ENCODE data around the gene CNOT3.

The CNOT3 gene

GRCh38 chr19:54104998-54105715 is 32.4 kb upstream of the CNOT3 start:
- H3K36me3 ChIP-seq (ENCODE audit: control insufficient read depth, insufficient read depth, low read length), result peaks cover 24% of the 10 kb centered on the region

DNA sequence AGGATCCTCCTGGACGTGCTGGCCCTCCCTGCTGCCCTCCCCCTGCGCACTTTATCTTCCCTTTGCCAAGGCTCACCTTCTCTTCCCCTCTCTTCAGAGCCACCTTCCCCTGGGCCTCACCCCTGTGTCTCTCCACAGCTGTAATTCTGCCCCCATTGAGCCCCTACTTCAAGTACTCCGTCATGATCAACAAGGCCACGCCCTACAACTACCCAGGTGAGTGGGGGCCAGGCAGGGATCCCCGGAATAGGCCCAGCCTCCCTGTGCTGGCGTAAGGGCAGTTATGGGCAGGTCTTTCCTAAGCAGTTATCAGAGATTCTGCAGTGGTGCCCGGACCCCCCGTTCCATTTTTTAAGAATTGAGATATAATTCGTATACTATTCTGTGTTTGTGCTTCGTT is 31.8 kb upstream of the CNOT3 start:
- Histone ChIP-seq H3K9me3 (ENCODE audit: control insufficient read depth, insufficient read depth, low read length) (no peaks in the 10 kb centered on the region), H3K36me3 (ENCODE audit: control insufficient read depth, insufficient read depth, low read length) (peaks cover 28% of the 10 kb centered on the region), H3K4me1 (ENCODE audit: control insufficient read depth, insufficient read depth, low read length) (no peaks in the 10 kb centered on the region), H3K27ac (ENCODE audit: low read length) (no peak overlapping the region), H3K27me3 (ENCODE audit: control insufficient read depth, insufficient read depth, low read length) (no peaks in the 10 kb centered on the region), H3K4me3 (ENCODE audit: low read length) (no peak overlapping the region)
- WGBS (ENCODE audit: insufficient coverage, insufficient read length), result no CpG with 5 or more reads among the region's 10 CpGs
- no peak for DNase-seq (ENCODE audit: low read depth, low spot score)

More at GRCh38 chr19:54104998-54105715, 32.4 kb upstream of the CNOT3 start:
- Histone ChIP-seq H3K27me3 (ENCODE audit: control insufficient read depth, insufficient read depth, low read length) (no peaks in the 10 kb centered on the region), H3K4me3 (ENCODE audit: low read length) (no peak overlapping the region), H3K27ac (ENCODE audit: low read length) (no peak overlapping the region), H3K4me1 (ENCODE audit: control insufficient read depth, insufficient read depth, low read length) (no peaks in the 10 kb centered on the region), H3K9me3 (ENCODE audit: control insufficient read depth, insufficient read depth, low read length) (no peaks in the 10 kb centered on the region)
- no CpG with 5 or more reads among the region's 11 CpGs for WGBS (ENCODE audit: insufficient coverage, insufficient read length)
- DNase-seq (ENCODE audit: low read depth, low spot score), result no peak

DNA sequence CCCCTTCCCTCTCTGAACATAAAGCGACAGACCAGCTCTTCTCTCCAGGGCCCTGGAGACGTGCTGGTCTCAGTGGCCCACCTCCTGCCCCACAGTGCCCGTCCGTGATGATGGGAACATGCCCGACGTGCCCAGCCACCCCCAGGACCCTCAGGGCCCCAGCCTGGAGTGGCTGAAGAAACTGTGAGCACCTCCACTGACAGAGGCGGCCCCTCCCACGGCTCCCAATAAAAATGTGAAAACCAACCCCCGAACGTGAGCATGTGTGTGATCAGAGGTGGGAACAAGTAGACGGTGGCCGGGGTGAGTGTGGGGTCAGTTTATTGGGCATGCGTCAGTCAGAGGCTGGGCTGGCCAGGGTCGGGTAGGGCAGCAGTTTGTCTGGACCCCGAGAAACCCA is 30.8 kb upstream of the CNOT3 start:
- DNase-seq (ENCODE audit: low read depth, low spot score), result no peak
- no peaks in the 10 kb centered on the region for H3K27me3 ChIP-seq (ENCODE audit: control insufficient read depth, insufficient read depth, low read length)
- no peak overlapping the region for H3K4me3 ChIP-seq (ENCODE audit: low read length)
- H3K27ac ChIP-seq (ENCODE audit: low read length), result no peak overlapping the region
- H3K4me1 ChIP-seq (ENCODE audit: control insufficient read depth, insufficient read depth, low read length), result no peaks in the 10 kb centered on the region
- WGBS (ENCODE audit: insufficient coverage, insufficient read length), result no CpG with 5 or more reads among the region's 15 CpGs
- no peaks in the 10 kb centered on the region for H3K9me3 ChIP-seq (ENCODE audit: control insufficient read depth, insufficient read depth, low read length)
- H3K36me3 ChIP-seq (ENCODE audit: control insufficient read depth, insufficient read depth, low read length), result peaks cover 30% of the 10 kb centered on the region

DNA sequence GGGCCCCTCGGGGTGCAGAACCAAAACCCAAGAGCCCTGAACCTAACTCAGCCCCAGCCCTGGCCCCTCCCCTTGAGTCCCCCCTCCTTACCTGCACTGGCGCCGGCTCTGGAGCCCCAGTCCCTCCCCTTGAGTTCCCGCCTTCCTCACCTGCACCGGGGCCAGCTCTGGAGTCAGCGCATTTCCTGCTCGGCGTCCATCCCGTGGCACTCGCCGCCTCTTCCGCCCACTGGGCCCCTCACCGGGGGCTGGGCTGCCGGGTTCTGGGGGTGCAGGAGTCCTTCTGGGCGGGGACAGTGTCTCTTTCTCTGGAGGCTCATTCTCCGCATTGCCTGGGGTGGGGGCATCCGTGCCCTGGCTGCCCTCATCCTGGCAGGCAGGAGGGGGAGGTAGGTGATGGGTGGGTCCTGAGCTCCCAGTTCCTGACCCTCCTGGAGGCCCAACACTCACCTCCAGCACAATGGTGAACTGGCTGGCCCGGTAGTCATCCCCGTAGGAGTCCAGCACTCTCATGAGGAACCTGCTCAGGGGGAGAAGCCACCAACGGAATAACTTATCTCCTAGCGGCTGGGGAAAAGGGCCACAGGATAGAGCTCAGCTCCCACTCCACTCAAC is 29.6 kb upstream of the CNOT3 start:
- no peaks in the 10 kb centered on the region for H3K9me3 ChIP-seq (ENCODE audit: control insufficient read depth, insufficient read depth, low read length)
- no peaks in the 10 kb centered on the region for H3K27me3 ChIP-seq (ENCODE audit: control insufficient read depth, insufficient read depth, low read length)
- H3K36me3 ChIP-seq (ENCODE audit: control insufficient read depth, insufficient read depth, low read length), result peaks cover 30% of the 10 kb centered on the region
- H3K4me3 ChIP-seq (ENCODE audit: low read length), result no peak overlapping the region
- no peaks in the 10 kb centered on the region for H3K4me1 ChIP-seq (ENCODE audit: control insufficient read depth, insufficient read depth, low read length)
- no CpG with 5 or more reads among the region's 21 CpGs for WGBS (ENCODE audit: insufficient coverage, insufficient read length)
- DNase-seq (ENCODE audit: low read depth, low spot score), result no peak
- H3K27ac ChIP-seq (ENCODE audit: low read length), result no peak overlapping the region

DNA sequence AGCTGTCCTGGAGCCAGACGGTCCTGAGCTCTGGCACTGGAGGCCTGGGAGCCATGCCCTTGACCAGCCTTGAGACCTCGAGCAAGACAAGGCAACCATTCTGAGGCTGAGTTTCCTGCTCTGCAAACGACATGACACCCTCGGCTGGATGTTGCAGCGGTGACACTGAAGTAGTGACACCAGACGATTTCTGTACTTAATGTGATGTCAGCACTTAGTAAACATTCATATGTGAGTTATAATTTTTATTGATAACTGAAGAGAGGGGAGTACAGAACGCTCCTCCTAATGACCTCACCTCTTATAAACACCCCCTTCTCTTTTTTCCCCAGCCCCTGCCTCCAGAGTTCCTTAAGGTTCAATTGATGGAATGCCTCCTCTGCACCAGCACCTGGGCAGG is 29.1 kb upstream of the CNOT3 start:
- no CpG with 5 or more reads among the region's 7 CpGs for WGBS (ENCODE audit: insufficient coverage, insufficient read length)
- Histone ChIP-seq H3K27me3 (ENCODE audit: control insufficient read depth, insufficient read depth, low read length) (no peaks in the 10 kb centered on the region), H3K4me1 (ENCODE audit: control insufficient read depth, insufficient read depth, low read length) (no peaks in the 10 kb centered on the region), H3K4me3 (ENCODE audit: low read length) (no peak overlapping the region), H3K27ac (ENCODE audit: low read length) (no peak overlapping the region), H3K9me3 (ENCODE audit: control insufficient read depth, insufficient read depth, low read length) (no peaks in the 10 kb centered on the region), H3K36me3 (ENCODE audit: control insufficient read depth, insufficient read depth, low read length) (peaks cover 30% of the 10 kb centered on the region)
- no peak for DNase-seq (ENCODE audit: low read depth, low spot score)

DNA sequence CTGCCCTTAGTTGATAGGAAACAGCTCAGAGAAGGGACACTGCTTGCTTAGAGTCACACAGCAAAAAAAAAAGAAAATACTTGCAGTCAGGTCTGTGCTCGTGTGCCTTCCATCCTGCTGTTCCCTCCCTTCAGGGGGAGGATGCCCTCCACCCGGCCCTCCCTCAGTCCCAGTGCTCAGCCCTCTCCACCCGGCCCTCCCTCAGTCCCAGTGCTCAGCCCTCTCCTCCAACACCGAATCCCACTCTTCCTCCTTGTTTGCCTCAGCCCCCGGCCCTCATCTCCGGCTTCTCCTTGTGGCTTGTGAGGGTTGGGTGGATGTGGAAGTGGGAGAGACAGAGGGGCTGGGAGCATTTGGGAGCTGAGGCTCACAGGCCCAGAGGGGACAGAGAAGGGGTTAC is 27.9 kb upstream of the CNOT3 start:
- no peak overlapping the region for H3K4me3 ChIP-seq (ENCODE audit: low read length)
- H3K36me3 ChIP-seq (ENCODE audit: control insufficient read depth, insufficient read depth, low read length), result peaks cover 30% of the 10 kb centered on the region
- no peaks in the 10 kb centered on the region for H3K27me3 ChIP-seq (ENCODE audit: control insufficient read depth, insufficient read depth, low read length)
- no peaks in the 10 kb centered on the region for H3K9me3 ChIP-seq (ENCODE audit: control insufficient read depth, insufficient read depth, low read length)
- H3K4me1 ChIP-seq (ENCODE audit: control insufficient read depth, insufficient read depth, low read length), result no peaks in the 10 kb centered on the region; the same call in 1 of the 2 replicates
- no peak for DNase-seq (ENCODE audit: low read depth, low spot score)
- WGBS (ENCODE audit: insufficient coverage, insufficient read length), result no CpG with 5 or more reads among the region's 6 CpGs
- H3K27ac ChIP-seq (ENCODE audit: low read length), result no peak overlapping the region

DNA sequence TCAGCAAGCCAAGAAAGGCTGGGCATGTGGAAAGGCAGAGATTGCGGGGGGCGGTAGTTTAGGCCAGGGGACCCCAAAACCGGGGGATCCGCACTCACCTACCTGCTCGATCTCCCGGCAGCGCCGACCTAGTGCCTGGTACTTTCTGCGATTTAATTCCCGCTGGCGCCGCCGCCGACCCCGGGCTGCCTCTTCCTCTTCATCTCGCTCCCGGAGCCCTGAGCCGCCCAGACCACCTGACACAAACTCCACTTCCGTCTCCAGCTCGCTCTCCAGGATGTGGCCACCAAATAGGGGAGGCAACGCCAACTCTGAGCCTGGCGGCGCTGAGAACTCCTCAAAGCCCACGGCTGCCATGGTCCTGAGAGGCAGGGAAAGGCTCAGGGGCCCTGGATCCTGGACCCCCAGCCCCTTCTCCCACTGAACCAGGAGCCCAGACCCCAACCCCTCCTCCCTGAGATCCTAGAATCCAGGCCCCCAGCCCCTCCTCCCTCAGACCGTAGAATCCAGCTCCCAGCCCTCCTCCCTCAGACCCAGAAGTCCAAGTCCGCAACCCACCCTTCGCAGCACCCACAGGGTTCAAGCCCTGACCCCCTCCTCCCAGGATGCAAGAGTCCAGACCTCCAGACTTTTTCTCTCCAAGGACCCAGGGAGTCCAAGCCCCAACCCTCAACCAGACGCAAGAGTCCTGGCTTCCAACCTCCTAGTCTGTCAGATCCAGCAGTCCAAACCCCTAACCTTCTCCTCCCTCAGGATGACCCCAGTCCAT is 23.0 kb upstream of the CNOT3 start:
- no CpG with 5 or more reads among the region's 28 CpGs for WGBS (ENCODE audit: insufficient coverage, insufficient read length)
- no peaks in the 10 kb centered on the region for H3K9me3 ChIP-seq (ENCODE audit: control insufficient read depth, insufficient read depth, low read length)
- H3K27me3 ChIP-seq (ENCODE audit: control insufficient read depth, insufficient read depth, low read length), result no peaks in the 10 kb centered on the region
- peaks cover 13% of the 10 kb centered on the region for H3K36me3 ChIP-seq (ENCODE audit: control insufficient read depth, insufficient read depth, low read length)
- H3K4me1 ChIP-seq (ENCODE audit: control insufficient read depth, insufficient read depth, low read length), result no peaks in the 10 kb centered on the region; the same call in 1 of the 2 replicates
- H3K27ac ChIP-seq (ENCODE audit: low read length), result no peak overlapping the region
- peak overlapping the region; percentile 51 for H3K4me3 ChIP-seq (ENCODE audit: low read length)
- DNase-seq (ENCODE audit: low read depth, low spot score), result no peak

DNA sequence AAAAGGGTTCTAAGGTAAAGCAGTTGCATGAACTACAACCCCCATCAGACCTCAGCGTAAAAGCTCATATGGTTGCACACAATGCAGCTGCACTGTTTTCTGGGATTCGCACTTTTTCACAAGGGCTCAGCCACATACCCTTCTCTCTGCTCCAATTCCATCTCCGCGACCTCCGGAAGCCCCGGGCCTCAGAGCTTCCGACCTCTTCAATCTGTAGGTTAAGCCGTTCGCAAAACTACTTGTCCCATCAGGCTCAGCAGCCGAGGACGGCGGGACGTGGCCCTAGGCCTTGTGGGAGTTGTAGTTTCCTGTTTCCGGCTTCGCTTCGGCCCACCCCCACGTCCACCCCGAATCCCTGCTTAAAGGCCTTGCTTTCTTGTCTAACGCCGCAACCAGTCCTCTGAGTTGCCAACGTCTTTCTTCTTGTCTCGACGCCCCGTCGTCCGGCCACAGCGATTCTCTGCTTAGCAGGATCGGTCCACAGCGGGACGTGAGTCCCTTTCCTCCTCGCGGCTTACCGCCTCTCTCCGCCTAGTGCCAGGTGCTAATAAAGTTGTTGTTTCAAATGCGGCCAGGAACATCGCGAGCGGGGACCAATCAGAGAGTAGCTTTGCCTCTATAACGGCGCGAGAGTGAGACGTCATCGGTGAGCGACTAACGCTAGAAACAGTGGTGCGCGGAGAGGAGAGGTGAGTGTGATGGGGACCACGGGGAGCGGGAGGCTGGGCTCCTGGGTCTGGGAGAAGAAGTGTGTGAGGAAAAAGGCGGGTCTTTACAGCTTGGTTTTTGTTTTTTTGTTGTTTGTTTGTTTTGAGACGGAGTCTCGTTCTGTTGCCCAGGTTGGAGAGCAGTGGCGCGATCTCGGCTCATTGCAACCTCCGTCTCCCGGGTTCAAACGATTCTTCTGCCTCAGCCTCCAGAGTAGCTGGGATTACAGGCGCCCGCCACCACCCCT is 22.2 kb upstream of the CNOT3 start, which contains the start of the genes PRPF31 and TFPT:
Gene PRPF31, plus strand, starts transcription at position 646 of the 955 bp plus-strand sequence. CDS start 2,525 bp downstream, outside the sequence.
Gene TFPT, minus strand, starts transcription at position 549 of the 955 bp plus-strand sequence. Its CDS starts 388 bp downstream, at position 161.
- Histone ChIP-seq H3K27ac (ENCODE audit: low read length) (no peak within 1 kb of the TSS), H3K4me3 (ENCODE audit: low read length) (peak within 1 kb of the TSS; percentile 51), H3K4me1 (ENCODE audit: control insufficient read depth, insufficient read depth, low read length) (no peaks in the 10 kb centered on the region; the same call in 1 of the 2 replicates), H3K9me3 (ENCODE audit: control insufficient read depth, insufficient read depth, low read length) (no peaks in the 10 kb centered on the region), H3K27me3 (ENCODE audit: control insufficient read depth, insufficient read depth, low read length) (no peaks in the 10 kb centered on the region), H3K36me3 (ENCODE audit: control insufficient read depth, insufficient read depth, low read length) (peaks cover 11% of the 10 kb centered on the region; the same call in 1 of the 2 replicates)
- peak; percentile 97 for DNase-seq (ENCODE audit: low read depth, low spot score)
- WGBS (ENCODE audit: insufficient coverage, insufficient read length), result no CpG with 5 or more reads among the region's 60 CpGs

DNA sequence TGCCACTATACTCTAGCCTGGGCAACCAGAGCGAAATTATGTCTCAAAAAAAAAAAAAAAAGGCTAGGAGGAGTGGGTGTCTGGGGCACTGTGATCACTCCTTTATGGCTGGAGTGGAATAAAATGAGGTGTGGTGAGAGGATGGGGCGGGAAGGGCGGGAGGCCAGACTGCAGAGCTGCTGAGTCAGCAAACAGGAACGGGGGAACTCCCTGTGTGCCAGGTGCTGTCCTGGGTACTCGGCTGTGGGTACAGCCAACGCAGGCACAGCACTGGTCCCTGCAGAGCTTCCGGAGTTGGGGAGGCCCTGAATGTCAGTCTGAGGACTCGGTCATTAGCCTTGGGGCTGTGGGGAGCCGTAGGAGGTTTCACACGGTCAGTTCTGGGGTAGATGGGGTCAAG is 16.3 kb upstream of the CNOT3 start:
- no CpG with 5 or more reads among the region's 10 CpGs for WGBS (ENCODE audit: insufficient coverage, insufficient read length)
- H3K36me3 ChIP-seq (ENCODE audit: control insufficient read depth, insufficient read depth, low read length), result peaks cover 47% of the 10 kb centered on the region
- H3K4me3 ChIP-seq (ENCODE audit: low read length), result no peak overlapping the region
- no peak overlapping the region for H3K27ac ChIP-seq (ENCODE audit: low read length)
- no peaks in the 10 kb centered on the region for H3K27me3 ChIP-seq (ENCODE audit: control insufficient read depth, insufficient read depth, low read length)
- no peaks in the 10 kb centered on the region for H3K4me1 ChIP-seq (ENCODE audit: control insufficient read depth, insufficient read depth, low read length)
- no peak for DNase-seq (ENCODE audit: low read depth, low spot score)
- no peaks in the 10 kb centered on the region for H3K9me3 ChIP-seq (ENCODE audit: control insufficient read depth, insufficient read depth, low read length)

All from iPS DF 6.9 (cell line).